Sigmoid colon (tissue), 4 donors: Measurements from ENCODE around the gene OBSL1.

Experiments
- EP300 ChIP-seq, 4 donors: sonication (generic); formaldehyde crosslinking; IDR thresholded peaks; one replicate each; pipeline ENCODE4 v1.6.1; 2017; ENCODE audit warnings: antibody characterized with exemption in 4 of 4
- POLR2A ChIP-seq, 2 donors: fragments of 450-650 bp; IDR thresholded peaks; one replicate each; pipeline ENCODE4 v1.6.1; 2016; ENCODE audit warnings: antibody characterized with exemption in 2 of 2, mild to moderate bottlenecking in 2 of 2, moderate library complexity in 2 of 2
- POLR2AphosphoS5 ChIP-seq, 4 donors: sonication (generic); formaldehyde crosslinking; IDR thresholded peaks; one replicate each; pipeline ENCODE4 v1.6.1; 2017; ENCODE audit warnings: antibody characterized with exemption in 4 of 4
- TF ChIP-seq, protein P1 (sequence below), 4 experiments: fragments of 450-650 bp in 3 of 4; fragments of 200-600 bp in 1 of 4; IDR thresholded peaks; one replicate each; pipeline ENCODE4 v1.5.1; 2016 to 2019; ENCODE audit warnings: antibody characterized with exemption in 4 of 4, mild to moderate bottlenecking in 3 of 4, moderate library complexity in 2 of 4

DNA sequence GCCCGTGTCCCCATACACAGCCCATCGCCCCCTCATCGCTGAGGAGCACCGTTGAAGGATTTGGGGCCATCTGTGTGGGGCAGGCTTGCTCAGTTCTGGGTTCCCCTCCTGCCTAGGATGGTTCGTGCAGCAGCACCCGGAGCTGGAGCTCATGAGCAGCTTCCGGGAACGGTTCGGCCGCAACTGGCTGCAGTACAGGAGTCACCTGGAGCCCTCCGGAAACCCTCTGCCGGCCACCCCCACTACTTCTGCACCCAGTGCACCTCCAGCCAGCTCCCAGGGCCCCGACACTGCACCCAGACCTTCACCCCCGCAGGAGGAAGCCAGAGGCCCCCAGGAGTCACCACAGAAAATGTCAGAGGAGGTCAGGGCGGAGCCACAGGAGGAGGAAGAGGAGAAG, 36.6 kb upstream of the OBSL1 start:
- TF ChIP-seq, protein P1, sequence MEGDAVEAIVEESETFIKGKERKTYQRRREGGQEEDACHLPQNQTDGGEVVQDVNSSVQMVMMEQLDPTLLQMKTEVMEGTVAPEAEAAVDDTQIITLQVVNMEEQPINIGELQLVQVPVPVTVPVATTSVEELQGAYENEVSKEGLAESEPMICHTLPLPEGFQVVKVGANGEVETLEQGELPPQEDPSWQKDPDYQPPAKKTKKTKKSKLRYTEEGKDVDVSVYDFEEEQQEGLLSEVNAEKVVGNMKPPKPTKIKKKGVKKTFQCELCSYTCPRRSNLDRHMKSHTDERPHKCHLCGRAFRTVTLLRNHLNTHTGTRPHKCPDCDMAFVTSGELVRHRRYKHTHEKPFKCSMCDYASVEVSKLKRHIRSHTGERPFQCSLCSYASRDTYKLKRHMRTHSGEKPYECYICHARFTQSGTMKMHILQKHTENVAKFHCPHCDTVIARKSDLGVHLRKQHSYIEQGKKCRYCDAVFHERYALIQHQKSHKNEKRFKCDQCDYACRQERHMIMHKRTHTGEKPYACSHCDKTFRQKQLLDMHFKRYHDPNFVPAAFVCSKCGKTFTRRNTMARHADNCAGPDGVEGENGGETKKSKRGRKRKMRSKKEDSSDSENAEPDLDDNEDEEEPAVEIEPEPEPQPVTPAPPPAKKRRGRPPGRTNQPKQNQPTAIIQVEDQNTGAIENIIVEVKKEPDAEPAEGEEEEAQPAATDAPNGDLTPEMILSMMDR (IDR thresholded peaks at IDR 0.05) = no peak
- no peak for TF ChIP-seq POLR2AphosphoS5 (IDR thresholded peaks at IDR 0.05)
- no peak for TF ChIP-seq EP300 (IDR thresholded peaks at IDR 0.05)
- no peak for TF ChIP-seq POLR2A (IDR thresholded peaks at IDR 0.05)
